ENCODE results near the gene CDH15. TPM values are rescaled to one million over a fixed set of nuclear protein-coding genes. Genes with fewer than 3 reads are reported as not detected.
A peak's percentile ranks its signal among the peaks of the same experiment; 100 is the strongest.

The CDH15 gene
- total and polyA plus RNA-seq, 2 of the 13 experiments (the other 11 are each of a cell fraction or from before 2014, with no cell fraction given): 0.74 to 2.2 TPM

DNA sequence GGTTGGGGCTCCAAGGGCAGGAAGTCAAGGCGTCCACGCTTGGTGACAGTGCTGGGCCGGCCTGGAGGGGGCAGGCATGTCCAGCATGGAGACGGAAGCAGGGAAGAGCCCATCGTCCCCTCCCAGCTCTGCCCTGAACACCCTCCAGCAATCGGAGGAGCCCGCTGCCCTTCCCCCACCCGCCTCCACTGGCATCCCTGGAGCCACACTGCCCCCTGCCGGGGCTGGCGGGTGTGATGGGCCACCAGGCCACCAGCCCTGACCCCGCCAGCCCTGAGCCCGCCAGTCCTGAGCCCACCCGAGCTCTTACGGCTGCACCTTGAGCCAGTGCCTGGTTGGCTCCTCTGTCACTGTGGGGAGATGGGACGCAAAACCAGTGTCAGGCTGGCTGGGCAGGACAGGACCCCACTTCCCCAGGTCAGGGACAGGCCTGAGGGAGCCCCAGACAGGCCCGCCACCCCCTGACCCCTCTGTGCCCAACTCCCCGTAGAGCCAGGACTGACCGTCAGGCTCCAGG, 4.1 kb upstream of the CDH15 start (continued):
- TF ChIP-seq THYN1 (CRISPR knock-in tag; IDR thresholded peaks at IDR 0.05; ENCODE audit: borderline replicate concordance, low read depth): no peak
- TF ChIP-seq, protein P1, sequence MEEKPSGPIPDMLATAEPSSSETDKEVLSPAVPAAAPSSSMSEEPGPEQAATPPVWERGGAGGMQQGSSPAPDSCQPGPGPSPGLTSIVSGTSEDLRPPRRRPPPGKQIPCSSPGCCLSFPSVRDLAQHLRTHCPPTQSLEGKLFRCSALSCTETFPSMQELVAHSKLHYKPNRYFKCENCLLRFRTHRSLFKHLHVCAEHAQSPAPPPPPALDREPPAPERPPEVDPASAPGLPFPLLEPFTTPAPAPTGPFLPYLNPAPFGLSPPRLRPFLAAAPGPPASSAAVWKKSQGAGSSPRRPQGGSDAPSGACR (CRISPR knock-in tag; IDR thresholded peaks at IDR 0.05): peak; percentile 69; the same call in 1 of the 2 replicates
- TF ChIP-seq KLF12 (CRISPR knock-in tag; IDR thresholded peaks at IDR 0.05; ENCODE audit: borderline replicate concordance): peak; percentile 81; the same call in 1 of the 2 replicates
- peak; percentile 71 for TF ChIP-seq PHF5A (CRISPR knock-in tag; IDR thresholded peaks at IDR 0.05; ENCODE audit: low read depth, unreplicated experiment)
- peak; percentile 94 for TF ChIP-seq ZBTB38 (CRISPR knock-in tag; IDR thresholded peaks at IDR 0.05)
- TF ChIP-seq, protein P2, sequence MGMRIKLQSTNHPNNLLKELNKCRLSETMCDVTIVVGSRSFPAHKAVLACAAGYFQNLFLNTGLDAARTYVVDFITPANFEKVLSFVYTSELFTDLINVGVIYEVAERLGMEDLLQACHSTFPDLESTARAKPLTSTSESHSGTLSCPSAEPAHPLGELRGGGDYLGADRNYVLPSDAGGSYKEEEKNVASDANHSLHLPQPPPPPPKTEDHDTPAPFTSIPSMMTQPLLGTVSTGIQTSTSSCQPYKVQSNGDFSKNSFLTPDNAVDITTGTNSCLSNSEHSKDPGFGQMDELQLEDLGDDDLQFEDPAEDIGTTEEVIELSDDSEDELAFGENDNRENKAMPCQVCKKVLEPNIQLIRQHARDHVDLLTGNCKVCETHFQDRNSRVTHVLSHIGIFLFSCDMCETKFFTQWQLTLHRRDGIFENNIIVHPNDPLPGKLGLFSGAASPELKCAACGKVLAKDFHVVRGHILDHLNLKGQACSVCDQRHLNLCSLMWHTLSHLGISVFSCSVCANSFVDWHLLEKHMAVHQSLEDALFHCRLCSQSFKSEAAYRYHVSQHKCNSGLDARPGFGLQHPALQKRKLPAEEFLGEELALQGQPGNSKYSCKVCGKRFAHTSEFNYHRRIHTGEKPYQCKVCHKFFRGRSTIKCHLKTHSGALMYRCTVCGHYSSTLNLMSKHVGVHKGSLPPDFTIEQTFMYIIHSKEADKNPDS (CRISPR knock-in tag; IDR thresholded peaks at IDR 0.05): no peak; the same call in 1 of the 2 replicates
- TF ChIP-seq ZNF883 (CRISPR knock-in tag; IDR thresholded peaks at IDR 0.05; ENCODE audit: not compliant biosample characterization): peak; percentile 79
- TF ChIP-seq SMAD1 (CRISPR knock-in tag; IDR thresholded peaks at IDR 0.05; ENCODE audit: borderline replicate concordance, low read depth): 0 out of 2 replicates have a peak, but pooled peaks have one; percentile 80
- TF ChIP-seq NRL (CRISPR knock-in tag; IDR thresholded peaks at IDR 0.05; ENCODE audit: borderline replicate concordance): peak; percentile 49; the same call in 1 of the 2 replicates
- TF ChIP-seq, protein P3, sequence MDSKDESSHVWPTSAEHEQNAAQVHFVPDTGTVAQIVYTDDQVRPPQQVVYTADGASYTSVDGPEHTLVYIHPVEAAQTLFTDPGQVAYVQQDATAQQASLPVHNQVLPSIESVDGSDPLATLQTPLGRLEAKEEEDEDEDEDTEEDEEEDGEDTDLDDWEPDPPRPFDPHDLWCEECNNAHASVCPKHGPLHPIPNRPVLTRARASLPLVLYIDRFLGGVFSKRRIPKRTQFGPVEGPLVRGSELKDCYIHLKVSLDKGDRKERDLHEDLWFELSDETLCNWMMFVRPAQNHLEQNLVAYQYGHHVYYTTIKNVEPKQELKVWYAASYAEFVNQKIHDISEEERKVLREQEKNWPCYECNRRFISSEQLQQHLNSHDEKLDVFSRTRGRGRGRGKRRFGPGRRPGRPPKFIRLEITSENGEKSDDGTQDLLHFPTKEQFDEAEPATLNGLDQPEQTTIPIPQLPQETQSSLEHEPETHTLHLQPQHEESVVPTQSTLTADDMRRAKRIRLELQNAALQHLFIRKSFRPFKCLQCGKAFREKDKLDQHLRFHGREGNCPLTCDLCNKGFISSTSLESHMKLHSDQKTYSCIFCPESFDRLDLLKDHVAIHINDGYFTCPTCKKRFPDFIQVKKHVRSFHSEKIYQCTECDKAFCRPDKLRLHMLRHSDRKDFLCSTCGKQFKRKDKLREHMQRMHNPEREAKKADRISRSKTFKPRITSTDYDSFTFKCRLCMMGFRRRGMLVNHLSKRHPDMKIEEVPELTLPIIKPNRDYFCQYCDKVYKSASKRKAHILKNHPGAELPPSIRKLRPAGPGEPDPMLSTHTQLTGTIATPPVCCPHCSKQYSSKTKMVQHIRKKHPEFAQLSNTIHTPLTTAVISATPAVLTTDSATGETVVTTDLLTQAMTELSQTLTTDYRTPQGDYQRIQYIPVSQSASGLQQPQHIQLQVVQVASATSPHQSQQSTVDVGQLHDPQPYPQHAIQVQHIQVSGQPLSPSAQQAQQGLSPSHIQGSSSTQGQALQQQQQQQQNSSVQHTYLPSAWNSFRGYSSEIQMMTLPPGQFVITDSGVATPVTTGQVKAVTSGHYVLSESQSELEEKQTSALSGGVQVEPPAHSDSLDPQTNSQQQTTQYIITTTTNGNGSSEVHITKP (CRISPR knock-in tag; IDR thresholded peaks at IDR 0.05; ENCODE audit: low read depth): peak; percentile 88
- TF ChIP-seq MXD4 (CRISPR knock-in tag; IDR thresholded peaks at IDR 0.05): no peak
- TF ChIP-seq, protein P4, sequence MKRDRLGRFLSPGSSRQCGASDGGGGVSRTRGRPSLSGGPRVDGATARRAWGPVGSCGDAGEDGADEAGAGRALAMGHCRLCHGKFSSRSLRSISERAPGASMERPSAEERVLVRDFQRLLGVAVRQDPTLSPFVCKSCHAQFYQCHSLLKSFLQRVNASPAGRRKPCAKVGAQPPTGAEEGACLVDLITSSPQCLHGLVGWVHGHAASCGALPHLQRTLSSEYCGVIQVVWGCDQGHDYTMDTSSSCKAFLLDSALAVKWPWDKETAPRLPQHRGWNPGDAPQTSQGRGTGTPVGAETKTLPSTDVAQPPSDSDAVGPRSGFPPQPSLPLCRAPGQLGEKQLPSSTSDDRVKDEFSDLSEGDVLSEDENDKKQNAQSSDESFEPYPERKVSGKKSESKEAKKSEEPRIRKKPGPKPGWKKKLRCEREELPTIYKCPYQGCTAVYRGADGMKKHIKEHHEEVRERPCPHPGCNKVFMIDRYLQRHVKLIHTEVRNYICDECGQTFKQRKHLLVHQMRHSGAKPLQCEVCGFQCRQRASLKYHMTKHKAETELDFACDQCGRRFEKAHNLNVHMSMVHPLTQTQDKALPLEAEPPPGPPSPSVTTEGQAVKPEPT (CRISPR knock-in tag; IDR thresholded peaks at IDR 0.05; ENCODE audit: low read depth): peak; percentile 62; the same call in 1 of the 2 replicates
- TF ChIP-seq ZNF550 (CRISPR knock-in tag; IDR thresholded peaks at IDR 0.05; ENCODE audit: borderline replicate concordance): peak; percentile 70; the same call in 1 of the 2 replicates
- peak; percentile 82 for TF ChIP-seq CBX1 (IDR thresholded peaks at IDR 0.05; ENCODE audit: low read depth)
- no peak for TF ChIP-seq SYNCRIP (IDR thresholded peaks at IDR 0.05; ENCODE audit: insufficient read depth, low read depth, low read length)
- TF ChIP-seq ZNF652 (CRISPR knock-in tag; IDR thresholded peaks at IDR 0.05; ENCODE audit: borderline replicate concordance, low read depth): no peak
- TF ChIP-seq MYNN (CRISPR knock-in tag; IDR thresholded peaks at IDR 0.05; ENCODE audit: low read depth): 0 out of 2 replicates have a peak, but pooled peaks have one; percentile 39
